ENCODE data around the gene KDF1.
A peak's percentile ranks its signal among the peaks of the same experiment; 100 is the strongest.

The KDF1 gene

DNA sequence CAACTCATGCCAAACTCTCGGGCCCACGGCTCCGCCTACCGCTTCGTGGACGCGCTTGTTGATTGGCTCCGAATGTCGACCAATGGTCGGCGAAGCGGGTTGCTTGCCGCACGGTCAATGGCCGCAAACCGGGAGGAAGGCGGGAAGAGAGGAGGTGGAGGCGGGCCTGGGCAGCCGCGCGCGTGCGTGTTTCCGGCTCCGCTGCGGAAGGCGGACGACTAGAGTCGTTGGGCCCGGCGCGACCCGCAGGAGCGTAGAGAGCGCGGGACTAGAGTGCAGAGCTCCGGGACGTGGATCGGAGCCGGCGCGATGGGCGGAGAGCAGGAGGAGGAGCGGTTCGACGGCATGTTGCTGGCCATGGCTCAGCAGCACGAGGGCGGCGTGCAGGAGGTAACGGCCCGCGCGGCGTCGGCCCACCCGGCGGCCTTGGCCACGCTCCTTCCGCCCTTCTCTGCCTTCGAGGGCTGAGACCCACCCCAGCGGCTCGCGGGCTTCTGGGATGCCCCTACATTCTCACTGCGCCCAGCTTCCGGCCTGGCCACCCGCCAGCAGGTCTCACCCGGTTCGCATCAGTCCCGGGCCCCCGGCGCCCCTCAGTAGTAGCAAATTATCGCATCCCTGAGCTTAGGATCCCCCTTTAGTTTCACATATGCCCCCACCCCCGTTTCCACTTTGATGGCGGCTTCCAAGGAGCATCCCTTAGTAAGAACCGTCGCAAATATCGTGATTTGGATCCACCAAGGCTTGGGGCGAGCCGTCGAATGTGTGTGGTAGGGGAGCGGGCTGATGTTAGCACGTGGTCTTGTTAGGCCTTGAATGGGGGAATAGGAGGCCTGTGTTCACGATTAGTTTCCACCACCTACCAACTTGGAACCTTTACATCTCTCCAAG, 38.5 kb downstream of the KDF1 start, which contains the start of gene NUDC:
TSS of gene NUDC (plus strand) at position 204 of the 891 bp plus-strand sequence. CDS start at position 310, 106 bp downstream.
- Mint-ChIP-seq H3K9me3 (no peaks in the 10 kb centered on the region), H3K27me3 (no peaks in the 10 kb centered on the region), H3K27ac (peak within 1 kb of the TSS; percentile 87), H3K4me1 (peaks cover 26% of the 10 kb centered on the region), H3K36me3 (peaks cover 3% of the 10 kb centered on the region), H3K4me3 (peak within 1 kb of the TSS; percentile 96)
- peak; percentile 99 for ATAC-seq

DNA sequence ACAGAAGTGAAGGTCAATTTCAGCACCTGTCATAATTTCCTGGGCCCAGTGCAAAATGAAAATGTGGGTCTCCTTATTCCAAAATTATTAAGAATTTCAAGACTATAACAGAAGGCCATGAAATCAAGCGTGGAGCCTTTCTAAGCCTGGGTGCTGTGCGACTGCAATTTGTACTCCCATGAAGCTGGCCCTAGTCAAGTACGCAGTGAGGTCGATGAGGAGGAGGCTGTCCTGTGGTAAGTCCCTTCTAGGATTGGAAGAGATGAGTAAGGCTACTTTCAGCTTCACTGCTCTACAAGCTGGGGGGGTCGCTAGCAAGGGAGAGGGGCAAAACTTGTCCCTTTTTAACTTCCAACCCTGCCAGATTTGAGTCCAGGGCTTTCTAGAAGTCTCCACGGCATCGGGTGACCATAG, 39.1 kb downstream of the KDF1 start:
- ATAC-seq = peak; percentile 59
- H3K27me3 Mint-ChIP-seq = no peaks in the 10 kb centered on the region
- peak overlapping the region; percentile 96 for H3K4me3 Mint-ChIP-seq
- peaks cover 23% of the 10 kb centered on the region for H3K4me1 Mint-ChIP-seq
- peak overlapping the region; percentile 87 for H3K27ac Mint-ChIP-seq
- H3K36me3 Mint-ChIP-seq = no peaks in the 10 kb centered on the region
- H3K9me3 Mint-ChIP-seq = no peaks in the 10 kb centered on the region

DNA sequence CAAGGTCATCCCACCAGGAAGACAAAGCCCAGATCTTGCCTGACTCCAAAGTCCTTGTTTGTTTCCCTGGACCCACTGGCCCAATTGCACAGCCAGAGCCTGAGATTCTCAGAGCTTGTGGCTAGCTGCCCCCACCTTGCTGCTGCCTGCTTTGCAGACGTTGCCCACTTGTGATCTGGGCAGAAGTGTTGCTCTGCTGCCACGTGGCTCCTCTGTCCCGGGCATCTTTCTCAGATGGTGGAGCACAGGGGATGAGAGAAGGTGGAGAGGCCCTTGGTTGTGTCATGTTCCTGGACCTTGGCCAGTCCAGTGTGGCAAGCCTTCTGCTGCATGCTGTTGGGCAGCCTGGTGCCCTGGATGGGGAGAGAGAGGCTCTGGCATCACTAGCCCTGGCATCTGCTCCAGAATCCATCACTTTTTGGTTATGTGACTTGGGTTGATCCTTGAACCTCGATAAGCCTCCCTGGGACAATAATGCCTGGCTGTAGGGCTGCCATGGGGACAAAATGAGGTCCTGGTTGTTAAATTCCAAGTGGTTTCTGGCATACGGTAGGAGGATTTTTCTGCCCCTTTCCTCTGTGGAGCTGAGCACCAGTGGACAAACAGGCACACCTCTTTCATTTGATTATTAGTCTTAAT, 44.9 kb downstream of the KDF1 start:
- Mint-ChIP-seq H3K9me3 (no peaks in the 10 kb centered on the region), H3K27me3 (no peaks in the 10 kb centered on the region), H3K36me3 (no peaks in the 10 kb centered on the region), H3K4me1 (peaks cover 1% of the 10 kb centered on the region), H3K4me3 (no peak overlapping the region), H3K27ac (no peak overlapping the region)
- ATAC-seq = no peak

DNA sequence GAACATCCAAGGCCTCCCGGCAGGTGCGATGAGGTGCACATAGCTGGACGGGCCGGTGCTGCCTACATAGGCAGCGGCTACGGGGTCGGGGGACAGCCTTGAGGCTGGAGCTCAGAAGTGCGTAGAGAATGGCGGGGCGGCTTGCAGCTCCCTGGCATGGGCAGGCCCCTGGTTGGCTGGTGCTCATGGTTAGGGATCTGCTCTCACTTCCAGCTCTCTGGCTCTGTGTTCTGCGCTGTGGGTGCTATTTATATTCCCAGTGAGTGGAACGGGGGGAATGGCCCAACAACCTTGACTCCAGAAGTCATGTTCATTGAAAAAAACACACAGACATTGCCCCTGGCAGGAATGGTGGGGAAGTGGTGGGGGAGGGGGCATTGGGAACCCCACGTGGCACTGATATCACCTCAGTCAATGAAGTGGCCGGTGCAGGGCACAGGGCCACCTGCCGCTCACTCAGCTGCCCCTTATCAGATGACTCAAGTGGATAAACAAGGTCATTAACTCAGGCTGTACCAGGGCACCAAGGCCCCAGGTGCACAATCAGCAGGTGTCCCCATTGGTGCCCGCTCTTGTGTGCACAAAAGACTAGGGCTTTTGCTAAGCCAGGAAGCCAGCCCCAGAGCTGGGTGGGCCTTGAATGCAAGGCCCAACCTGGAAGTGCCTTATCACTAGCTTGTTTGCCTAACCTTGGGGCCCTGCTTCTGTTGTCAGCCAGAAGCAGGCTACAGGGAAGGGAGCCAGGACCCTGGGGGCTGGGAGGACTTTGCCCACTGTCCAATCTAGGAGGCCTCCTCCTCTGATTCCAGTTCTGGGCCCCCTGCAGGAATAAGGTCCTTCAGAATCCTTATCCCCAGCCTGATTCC, 46.3 kb downstream of the KDF1 start, which contains the start of gene NR0B2:
TSS of gene NR0B2 (minus strand) at position 222 of the 866 bp plus-strand sequence. CDS start at position 187, 35 bp downstream.
- Mint-ChIP-seq H3K4me1 (no peaks in the 10 kb centered on the region), H3K4me3 (no peak within 1 kb of the TSS), H3K9me3 (no peaks in the 10 kb centered on the region), H3K36me3 (no peaks in the 10 kb centered on the region), H3K27ac (no peak within 1 kb of the TSS), H3K27me3 (peaks cover 7% of the 10 kb centered on the region)
- ATAC-seq = no peak

DNA sequence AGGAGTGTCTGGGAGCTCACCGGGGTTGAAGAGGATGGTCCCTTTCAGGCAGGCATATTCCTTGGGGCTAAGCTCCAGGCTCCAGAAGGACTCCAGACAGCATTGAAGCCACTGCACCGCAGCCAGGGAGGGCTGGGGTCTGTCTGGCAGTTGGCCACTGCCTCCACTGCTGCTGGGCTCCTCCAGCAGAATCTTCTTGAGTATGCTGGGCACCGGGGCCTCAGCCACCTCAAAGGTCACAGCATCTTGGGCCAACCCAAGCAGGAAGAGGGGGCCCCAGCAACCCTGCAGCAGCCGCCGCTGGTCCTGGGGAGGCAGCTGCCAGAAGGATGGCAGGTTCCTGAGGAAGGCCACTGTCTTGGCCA, 46.9 kb downstream of the KDF1 start:
- no peaks in the 10 kb centered on the region for H3K4me1 Mint-ChIP-seq
- H3K27me3 Mint-ChIP-seq = peaks cover 8% of the 10 kb centered on the region
- H3K9me3 Mint-ChIP-seq = no peaks in the 10 kb centered on the region
- no peak overlapping the region for H3K4me3 Mint-ChIP-seq
- H3K36me3 Mint-ChIP-seq = no peaks in the 10 kb centered on the region
- ATAC-seq = no peak
- H3K27ac Mint-ChIP-seq = no peak overlapping the region

DNA sequence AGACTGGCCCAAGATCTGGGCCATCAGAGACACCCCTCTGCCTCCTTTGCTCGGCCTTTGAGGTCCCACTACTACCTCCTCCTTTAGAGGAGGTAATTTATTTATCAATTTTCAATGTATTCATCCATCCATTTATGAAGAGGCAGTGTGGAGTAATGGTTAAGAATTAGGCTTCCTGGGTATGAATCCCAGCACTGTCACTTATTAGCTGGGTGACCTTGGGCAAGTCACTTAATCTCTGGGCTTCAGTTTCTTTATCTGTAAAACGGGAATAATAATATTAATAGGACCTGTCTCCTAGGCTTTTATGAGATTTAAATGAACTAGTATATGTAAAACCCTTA, 48.1 kb downstream of the KDF1 start:
- no peak overlapping the region for H3K27ac Mint-ChIP-seq
- H3K4me3 Mint-ChIP-seq = no peak overlapping the region
- H3K27me3 Mint-ChIP-seq = peaks cover 8% of the 10 kb centered on the region
- no peaks in the 10 kb centered on the region for H3K36me3 Mint-ChIP-seq
- no peaks in the 10 kb centered on the region for H3K4me1 Mint-ChIP-seq
- no peak for ATAC-seq
- H3K9me3 Mint-ChIP-seq = no peaks in the 10 kb centered on the region

DNA sequence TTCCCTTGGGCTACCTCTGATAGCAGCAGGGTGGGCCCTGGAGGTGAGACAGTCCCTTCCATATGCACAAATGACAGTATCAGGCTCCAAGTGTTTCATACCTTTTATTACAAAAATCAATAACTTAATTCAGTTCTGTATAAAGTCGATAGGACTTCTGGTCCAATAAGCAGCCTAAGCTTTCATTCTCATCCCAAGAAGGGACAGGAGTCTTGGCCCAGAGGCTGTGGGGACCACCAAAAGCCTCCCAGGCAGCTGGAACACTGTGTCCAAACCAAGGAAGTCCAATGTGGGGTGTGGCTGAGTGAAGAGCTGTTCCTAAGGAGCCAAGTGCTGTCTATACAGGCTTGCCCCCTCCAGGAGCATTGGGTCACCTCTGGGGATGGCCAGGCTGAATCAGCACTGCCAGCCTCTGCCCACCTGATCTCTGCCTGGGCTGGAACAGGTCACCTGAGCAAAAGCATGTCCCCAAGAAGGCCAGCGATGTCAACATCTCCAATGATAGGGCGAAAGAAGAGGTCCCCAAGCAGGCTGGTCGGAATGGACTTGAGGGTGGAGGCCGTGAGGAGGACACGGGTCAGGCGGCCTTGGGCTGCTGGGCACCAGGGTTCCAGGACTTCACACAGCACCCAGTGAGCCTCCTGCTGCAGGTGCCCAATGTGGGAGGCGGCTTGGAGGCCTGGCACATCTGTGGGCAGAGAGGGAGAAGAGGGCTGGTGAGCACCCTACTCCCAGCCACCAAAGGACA, 48.7 kb downstream of the KDF1 start:
- no peak for ATAC-seq
- H3K27me3 Mint-ChIP-seq = peaks cover 8% of the 10 kb centered on the region
- H3K4me1 Mint-ChIP-seq = no peaks in the 10 kb centered on the region
- H3K27ac Mint-ChIP-seq = no peak overlapping the region
- no peaks in the 10 kb centered on the region for H3K9me3 Mint-ChIP-seq
- H3K36me3 Mint-ChIP-seq = no peaks in the 10 kb centered on the region
- H3K4me3 Mint-ChIP-seq = no peak overlapping the region

DNA sequence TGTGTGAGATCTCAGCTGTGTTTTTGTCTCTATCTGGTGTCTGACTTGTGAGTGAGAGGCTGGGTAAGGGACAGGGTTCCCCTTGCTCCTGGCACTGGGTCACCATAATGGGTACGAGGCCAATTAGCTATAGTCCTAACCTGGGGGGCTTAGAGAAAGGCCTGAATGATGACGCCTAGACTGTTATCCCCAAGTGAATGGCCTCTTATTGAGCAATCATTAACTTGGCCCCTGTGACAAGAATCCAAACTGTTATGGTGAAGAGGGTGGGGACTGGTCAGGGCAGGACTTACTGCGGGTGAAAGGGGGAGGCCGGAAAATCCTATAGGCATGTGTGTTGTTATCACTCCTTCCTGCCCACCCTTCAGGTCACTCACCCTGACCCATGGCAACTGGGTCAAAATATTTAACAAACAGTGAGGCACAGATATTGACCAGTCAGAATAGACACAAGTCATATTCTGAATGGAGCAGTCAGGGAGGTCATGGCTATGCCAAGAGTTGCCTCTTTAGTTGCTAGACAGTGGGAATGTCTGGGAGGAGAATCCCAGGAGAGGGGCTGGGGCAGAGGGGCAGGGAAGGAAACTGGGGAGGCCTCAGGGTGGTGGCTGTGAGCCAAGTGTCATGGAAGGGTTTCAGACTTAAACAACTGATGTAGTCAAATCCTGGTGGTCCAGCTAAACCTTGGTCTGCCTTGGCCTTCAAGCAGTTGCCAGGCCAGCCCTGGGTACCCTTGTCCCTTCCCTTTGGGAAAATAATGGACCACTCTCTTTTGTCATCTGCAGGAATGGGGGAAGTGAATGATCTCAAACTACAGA, 49.7 kb downstream of the KDF1 start:
- Mint-ChIP-seq H3K9me3 (no peaks in the 10 kb centered on the region), H3K27me3 (peaks cover 8% of the 10 kb centered on the region), H3K27ac (no peak overlapping the region), H3K4me3 (no peak overlapping the region), H3K4me1 (no peaks in the 10 kb centered on the region), H3K36me3 (no peaks in the 10 kb centered on the region)
- ATAC-seq = no peak

DNA sequence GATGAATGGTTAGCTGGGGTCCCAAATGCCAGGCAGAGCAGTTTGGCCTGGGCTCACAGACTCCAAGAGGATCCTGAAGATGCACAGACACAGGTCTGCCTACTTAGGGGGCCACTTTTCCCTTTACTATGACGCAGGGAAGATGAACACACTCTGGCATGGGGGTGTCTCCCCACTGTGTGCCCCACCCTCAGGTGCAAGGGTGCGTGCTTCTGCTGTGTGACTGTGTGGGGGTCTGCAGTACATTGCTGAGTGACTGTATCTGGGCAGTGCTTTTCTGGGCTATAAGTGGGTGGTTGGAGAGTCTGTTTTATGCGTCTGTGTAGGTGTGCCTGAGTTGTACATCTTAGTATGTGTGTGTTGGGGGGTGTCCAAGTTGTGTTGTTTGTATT, 50.3 kb downstream of the KDF1 start:
- no peak for ATAC-seq
- no peak overlapping the region for H3K4me3 Mint-ChIP-seq
- H3K36me3 Mint-ChIP-seq = no peaks in the 10 kb centered on the region
- H3K9me3 Mint-ChIP-seq = no peaks in the 10 kb centered on the region
- no peaks in the 10 kb centered on the region for H3K4me1 Mint-ChIP-seq
- no peak overlapping the region for H3K27ac Mint-ChIP-seq
- H3K27me3 Mint-ChIP-seq = peaks cover 8% of the 10 kb centered on the region

DNA sequence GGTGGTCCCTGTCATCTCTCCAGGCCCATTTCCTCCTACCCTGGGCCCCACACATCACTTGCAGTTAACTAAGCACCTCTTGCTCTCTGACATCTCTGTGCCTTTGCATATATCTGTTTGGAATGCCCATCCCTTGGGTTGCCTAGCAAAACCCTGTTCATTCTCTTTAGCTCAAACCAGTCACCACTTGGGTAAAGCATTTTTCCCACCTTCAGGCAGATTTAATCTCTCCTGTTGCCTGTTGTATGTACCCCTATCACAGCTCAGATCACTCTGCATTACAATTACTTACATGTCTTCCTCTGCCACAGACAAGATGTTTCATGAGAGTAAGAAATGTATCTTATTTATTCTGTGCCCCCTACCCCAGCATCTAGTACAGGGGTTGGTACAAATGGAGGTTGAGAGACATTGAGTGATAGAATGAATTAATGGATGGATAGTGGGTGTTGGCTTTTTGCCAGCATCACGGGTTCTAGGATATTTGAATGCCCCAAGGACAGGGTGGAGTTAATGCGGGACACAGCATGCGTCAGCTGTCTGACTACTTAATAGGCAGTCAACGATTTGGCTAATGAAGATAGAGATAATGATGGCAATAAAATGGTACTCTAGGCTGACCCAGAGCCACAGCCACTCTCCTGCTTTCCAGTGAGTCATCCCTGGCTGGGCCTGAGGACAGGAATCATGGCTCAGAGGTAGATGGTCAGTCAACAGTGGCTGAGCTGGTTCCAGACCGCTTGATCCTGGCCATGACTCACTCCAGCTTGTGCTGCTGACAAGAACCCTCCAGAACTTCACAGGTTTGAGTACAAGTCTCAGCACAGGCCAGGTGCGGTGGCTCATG, 53.0 kb downstream of the KDF1 start:
- H3K36me3 Mint-ChIP-seq = no peaks in the 10 kb centered on the region
- H3K4me3 Mint-ChIP-seq = no peak overlapping the region
- H3K4me1 Mint-ChIP-seq = no peaks in the 10 kb centered on the region
- peaks cover 8% of the 10 kb centered on the region for H3K27me3 Mint-ChIP-seq
- ATAC-seq = no peak
- H3K27ac Mint-ChIP-seq = no peak overlapping the region
- no peaks in the 10 kb centered on the region for H3K9me3 Mint-ChIP-seq

DNA sequence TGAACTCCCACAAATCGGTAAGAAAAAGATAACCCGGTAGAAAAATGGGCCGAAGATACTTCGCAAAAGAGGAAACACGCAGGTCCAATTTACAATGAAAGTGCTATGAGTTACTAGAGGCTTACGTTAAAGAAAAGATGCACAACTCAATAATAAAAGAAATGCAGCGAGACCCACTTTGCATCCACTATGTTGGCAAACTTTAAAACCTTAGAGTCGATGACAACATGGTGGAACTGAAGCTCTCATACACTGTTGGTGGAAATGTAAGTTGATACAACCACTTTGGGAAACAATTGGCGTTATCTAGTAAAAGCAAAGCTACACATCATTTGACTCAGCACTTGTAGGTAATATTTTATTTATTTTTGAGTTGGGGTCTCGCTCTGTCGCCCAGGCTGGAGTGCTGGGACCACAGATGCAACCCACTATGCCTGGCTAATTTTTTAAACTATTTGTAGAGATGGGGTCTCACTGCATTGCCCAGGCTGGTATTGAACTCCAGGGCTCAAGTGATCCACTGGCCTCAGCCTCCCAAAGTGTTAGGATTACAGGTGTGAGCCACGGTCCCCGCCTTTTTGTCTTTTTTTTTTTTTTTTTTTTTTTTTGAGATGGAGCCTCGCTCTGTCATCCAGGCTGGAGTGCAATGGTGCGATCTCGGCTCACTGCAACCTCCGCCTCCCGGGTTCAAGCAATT, 59.3 kb downstream of the KDF1 start:
- peaks cover 26% of the 10 kb centered on the region for H3K4me1 Mint-ChIP-seq
- peak overlapping the region; percentile 99 for H3K27ac Mint-ChIP-seq
- no peaks in the 10 kb centered on the region for H3K9me3 Mint-ChIP-seq
- no peak for ATAC-seq
- no peaks in the 10 kb centered on the region for H3K27me3 Mint-ChIP-seq
- H3K4me3 Mint-ChIP-seq = peak overlapping the region; percentile 94
- H3K36me3 Mint-ChIP-seq = peaks cover 15% of the 10 kb centered on the region

DNA sequence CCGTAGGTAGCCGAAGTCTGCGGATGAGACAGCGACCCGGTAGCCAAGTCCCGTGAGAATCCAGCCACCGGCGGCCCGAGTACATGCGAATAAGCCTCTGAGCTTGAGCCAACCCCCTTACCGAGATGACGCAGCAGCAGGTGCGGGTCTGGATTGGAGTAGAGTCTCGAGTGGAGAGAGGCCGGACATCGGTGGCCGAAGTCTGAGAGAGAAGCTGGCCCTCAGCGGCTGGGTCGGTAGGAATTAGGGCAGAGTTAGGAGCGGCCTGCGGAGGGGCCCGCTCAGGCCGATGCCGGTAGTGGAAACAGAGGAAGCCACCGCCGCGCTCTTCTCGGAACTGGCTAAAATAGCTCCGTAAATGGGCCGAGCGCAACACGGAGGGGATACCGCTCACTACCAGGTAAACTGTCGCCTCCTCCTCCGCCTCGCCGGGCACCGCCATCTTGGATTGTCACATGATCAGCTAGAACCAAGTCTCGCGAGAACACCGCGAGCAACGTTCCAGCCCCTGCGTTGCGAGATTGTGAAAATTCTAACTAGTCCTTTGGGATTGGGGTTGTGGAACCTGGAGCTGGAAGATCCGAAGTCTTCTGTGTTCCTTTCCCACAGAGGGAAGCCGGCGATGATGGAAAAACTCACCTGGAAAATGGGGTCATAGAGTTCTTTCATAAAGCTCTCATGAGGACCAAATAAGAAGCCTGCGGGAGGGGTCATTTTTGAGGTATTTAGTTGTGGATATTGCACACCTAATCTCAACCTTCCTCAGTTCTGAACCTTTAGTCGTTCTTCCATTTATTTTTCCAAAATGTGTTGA, 60.1 kb downstream of the KDF1 start, which contains the start of gene GPATCH3:
TSS of gene GPATCH3 (minus strand) at position 467 of the 814 bp plus-strand sequence. CDS start at position 442, 25 bp downstream.
- ATAC-seq = peak; percentile 95
- no peaks in the 10 kb centered on the region for H3K9me3 Mint-ChIP-seq

More for the DNA sequence above, 60.1 kb downstream of the KDF1 start, which contains the start of gene GPATCH3:
- Mint-ChIP-seq H3K27ac (peak within 1 kb of the TSS; percentile 99), H3K4me1 (peaks cover 26% of the 10 kb centered on the region), H3K27me3 (no peaks in the 10 kb centered on the region), H3K36me3 (peaks cover 16% of the 10 kb centered on the region), H3K4me3 (peak within 1 kb of the TSS; percentile 94)
